Measurements from ENCODE around the gene OFD1. TPM values are rescaled to one million over a fixed set of nuclear protein-coding genes. Genes with fewer than 3 reads are reported as not detected.

The OFD1 gene
- polyA plus RNA-seq, 6 donors from 2014 or later = 26.5 to 60.5 (median 50.4) TPM

DNA sequence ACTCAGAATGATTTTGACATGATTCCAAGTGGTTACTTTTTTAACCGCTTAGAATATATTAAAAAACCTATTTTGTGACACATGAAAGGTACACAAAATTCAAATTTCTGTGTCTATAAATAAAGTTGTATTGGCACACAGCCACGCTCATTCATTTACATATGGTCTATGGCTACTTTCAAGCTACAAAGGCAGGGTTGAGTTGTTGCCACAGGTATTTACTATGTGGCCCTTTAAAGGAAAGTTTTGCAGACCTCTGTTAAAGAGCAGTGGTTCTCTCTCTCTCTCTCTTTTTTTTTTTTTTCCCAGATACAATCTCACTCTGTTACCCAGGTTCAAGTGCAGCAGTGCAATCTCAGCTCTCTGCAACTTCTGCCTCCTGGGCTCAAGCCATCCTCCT lies 59.3 kb downstream of the OFD1 start:
- no peak overlapping the region for H3K27ac Mint-ChIP-seq
- ATAC-seq (ENCODE audit: low read depth in 2 of 2) = no peak
- DNase-seq = no peak
- peaks cover 0 to 50% (median 0%) of the 10 kb centered on the region in 3 donors for H3K27me3 Mint-ChIP-seq
- H3K36me3 Mint-ChIP-seq = no peaks in the 10 kb centered on the region
- peaks cover 0 to 3% (median 0%) of the 10 kb centered on the region in 7 donors for H3K9me3 Mint-ChIP-seq
- H3K4me3 Mint-ChIP-seq = no peak overlapping the region
- H3K4me1 Mint-ChIP-seq = no peaks in the 10 kb centered on the region

DNA sequence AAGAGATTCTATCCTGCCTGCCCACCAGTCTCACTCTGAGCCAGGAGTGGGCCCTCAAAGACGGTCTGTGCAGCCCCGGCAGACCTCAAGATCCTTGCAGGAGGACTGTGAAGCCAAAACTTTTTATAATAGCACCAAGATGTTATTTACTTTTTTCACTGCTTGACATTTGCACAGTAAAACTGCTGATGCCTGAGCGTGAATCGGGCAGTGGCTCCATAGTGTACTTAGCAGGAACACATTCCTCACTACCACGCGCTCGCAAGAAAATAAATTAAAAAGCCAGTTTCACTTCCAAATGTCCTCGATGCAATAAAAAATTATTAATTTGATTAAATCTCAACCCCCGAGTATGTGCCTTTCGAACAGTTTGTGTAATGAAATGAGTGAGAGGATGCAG lies 59.9 kb downstream of the OFD1 start:
- DNase-seq (no peak), ATAC-seq (ENCODE audit: low read depth in 2 of 2) (no peak)
- H3K4me3 Mint-ChIP-seq = peak overlapping the region in 1 of 8 donors; percentile 9
- H3K4me1 Mint-ChIP-seq = no peaks in the 10 kb centered on the region
- H3K27me3 Mint-ChIP-seq = peaks cover 0 to 47% (median 0%) of the 10 kb centered on the region in 3 donors
- H3K36me3 Mint-ChIP-seq = no peaks in the 10 kb centered on the region
- H3K9me3 Mint-ChIP-seq = peaks cover 0 to 3% (median 0%) of the 10 kb centered on the region in 7 donors
- H3K27ac Mint-ChIP-seq = no peak overlapping the region

DNA sequence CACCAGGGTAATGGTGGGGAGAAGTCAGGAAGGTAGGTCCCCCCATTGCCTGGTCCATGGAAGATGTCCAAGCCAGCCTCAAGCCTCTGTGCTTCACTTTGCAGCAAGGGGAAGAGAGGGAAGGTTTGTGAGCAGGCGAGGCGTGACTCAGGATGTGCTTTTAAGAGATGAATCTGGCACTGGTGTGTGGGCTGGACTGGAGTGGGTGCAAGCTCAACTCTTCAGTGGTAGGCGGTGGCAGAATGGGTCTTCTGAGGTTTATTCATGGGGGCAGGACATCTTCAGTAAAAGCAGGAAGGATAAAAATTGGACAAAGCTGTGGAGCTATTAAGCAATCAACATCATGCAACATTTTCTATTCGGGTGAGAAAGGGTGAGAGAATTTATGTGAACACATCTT lies 63.0 kb downstream of the OFD1 start:
- Mint-ChIP-seq H3K27me3 (peaks cover 0 to 55% (median 0%) of the 10 kb centered on the region in 3 donors), H3K9me3 (peaks cover 0 to 10% (median 4%) of the 10 kb centered on the region in 7 donors), H3K4me1 (no peaks in the 10 kb centered on the region), H3K36me3 (peaks cover 6 to 9% of the 10 kb centered on the region in 2 donors), H3K27ac (peak overlapping the region in 1 of 6 donors; percentile 86), H3K4me3 (no peak overlapping the region)
- no peak for DNase-seq
- no peak for ATAC-seq (ENCODE audit: low read depth in 2 of 2)

DNA sequence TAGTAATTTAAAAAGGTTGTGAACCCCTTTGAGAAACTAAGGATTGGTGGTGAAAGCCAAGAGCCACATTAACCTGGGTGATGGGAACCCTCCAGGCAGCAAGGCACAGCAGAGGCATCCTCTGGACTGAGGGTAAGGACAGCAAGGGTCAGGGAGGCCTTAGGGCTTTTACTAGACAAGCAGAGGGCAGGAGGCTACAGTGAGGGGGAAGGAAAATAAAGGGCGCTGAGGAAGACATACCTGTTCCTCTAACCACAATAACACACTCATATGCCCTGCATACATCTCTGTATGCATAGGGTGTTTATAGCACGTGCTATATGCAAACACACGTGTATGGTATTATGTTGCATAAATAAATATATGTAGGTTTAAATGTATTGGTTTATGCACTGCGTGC lies 63.6 kb downstream of the OFD1 start:
- H3K36me3 Mint-ChIP-seq = peaks cover 6 to 9% of the 10 kb centered on the region in 2 donors
- no peak for ATAC-seq (ENCODE audit: low read depth in 2 of 2)
- peaks cover 0 to 10% (median 4%) of the 10 kb centered on the region in 7 donors for H3K9me3 Mint-ChIP-seq
- H3K4me3 Mint-ChIP-seq = no peak overlapping the region
- H3K27me3 Mint-ChIP-seq = peaks cover 0 to 55% (median 0%) of the 10 kb centered on the region in 3 donors
- H3K4me1 Mint-ChIP-seq = no peaks in the 10 kb centered on the region
- no peak for DNase-seq
- no peak overlapping the region for H3K27ac Mint-ChIP-seq

DNA sequence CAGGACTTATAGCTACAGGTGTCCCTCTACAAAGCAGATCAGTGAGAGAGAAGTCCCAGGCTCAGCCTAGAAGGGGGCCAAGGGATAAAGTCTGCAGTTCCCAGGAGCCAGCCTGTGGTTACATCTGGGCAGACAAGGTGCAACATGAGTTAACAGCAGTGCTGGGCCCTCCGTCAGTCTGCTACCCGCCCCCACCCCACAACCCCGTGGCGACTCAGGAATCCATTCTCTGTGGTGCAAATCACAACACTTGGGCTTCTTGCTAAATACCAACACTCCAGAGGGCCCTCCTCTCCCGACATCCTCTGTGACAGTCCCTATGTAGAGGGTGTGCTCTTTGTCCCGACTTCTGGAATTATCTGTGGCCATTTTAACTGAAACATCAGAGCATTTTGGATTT lies 68.6 kb downstream of the OFD1 start:
- H3K4me3 Mint-ChIP-seq = no peak overlapping the region
- peaks cover 6 to 9% of the 10 kb centered on the region in 2 donors for H3K36me3 Mint-ChIP-seq
- DNase-seq (no peak), ATAC-seq (ENCODE audit: low read depth in 2 of 2) (no peak)
- H3K9me3 Mint-ChIP-seq = peaks cover 2 to 10% (median 3%) of the 10 kb centered on the region in 7 donors
- H3K27ac Mint-ChIP-seq = peak overlapping the region in 2 of 6 donors; percentile 32 to 81
- H3K27me3 Mint-ChIP-seq = peaks cover 0 to 52% (median 0%) of the 10 kb centered on the region in 3 donors
- peaks cover 0 to 4% (median 0%) of the 10 kb centered on the region in 3 donors for H3K4me1 Mint-ChIP-seq

DNA sequence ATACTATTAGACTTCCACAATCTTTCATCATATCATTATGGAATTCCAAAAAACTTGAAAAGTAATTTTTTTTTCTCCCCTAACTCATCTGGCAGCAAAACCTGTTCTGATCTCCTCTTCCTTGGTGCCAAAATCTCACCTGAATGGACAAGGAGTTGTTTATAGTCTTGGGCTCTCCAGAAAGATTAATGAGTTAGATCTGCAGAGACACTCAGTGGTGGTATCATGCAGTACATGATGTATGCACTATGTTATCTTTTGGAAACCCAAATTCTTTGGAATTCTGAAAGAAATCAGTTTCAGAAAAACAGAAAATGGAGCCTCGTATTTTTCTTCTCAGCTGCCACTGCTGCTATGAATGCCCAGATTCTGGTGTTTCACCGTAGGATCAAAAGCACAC lies 70.7 kb downstream of the OFD1 start:
- peaks cover 0 to 42% (median 0%) of the 10 kb centered on the region in 3 donors for H3K27me3 Mint-ChIP-seq
- peaks cover 0 to 4% (median 0%) of the 10 kb centered on the region in 3 donors for H3K4me1 Mint-ChIP-seq
- ATAC-seq (ENCODE audit: low read depth in 2 of 2) (no peak), DNase-seq (no peak)
- H3K4me3 Mint-ChIP-seq = no peak overlapping the region
- H3K9me3 Mint-ChIP-seq = peaks cover 0 to 3% (median 0%) of the 10 kb centered on the region in 7 donors
- H3K36me3 Mint-ChIP-seq = peaks cover 1 to 2% of the 10 kb centered on the region in 2 donors
- no peak overlapping the region for H3K27ac Mint-ChIP-seq

DNA sequence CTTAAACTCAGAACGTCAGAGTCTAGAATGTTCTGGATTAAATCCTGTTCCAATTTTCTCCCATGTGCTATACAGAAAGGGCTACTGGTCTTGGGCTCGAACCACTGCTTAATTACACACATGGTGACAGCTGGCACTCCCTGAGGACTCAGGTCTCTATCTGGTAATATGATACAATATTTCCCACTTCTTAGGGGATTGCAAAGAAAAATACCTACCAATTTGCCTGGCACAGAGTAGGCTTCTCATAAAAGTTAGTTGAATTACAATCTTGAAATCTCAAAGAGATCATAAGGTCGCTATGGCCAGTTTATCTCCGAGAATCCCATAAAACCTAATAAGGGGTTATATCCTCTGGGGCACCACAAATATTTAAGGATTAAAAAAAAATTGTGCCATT lies 73.7 kb downstream of the OFD1 start:
- H3K27me3 Mint-ChIP-seq = peaks cover 0 to 38% (median 0%) of the 10 kb centered on the region in 3 donors
- peaks cover 0 to 3% (median 0%) of the 10 kb centered on the region in 7 donors for H3K9me3 Mint-ChIP-seq
- no peak for DNase-seq
- no peak overlapping the region for H3K27ac Mint-ChIP-seq
- H3K4me1 Mint-ChIP-seq = peaks cover 0 to 4% (median 0%) of the 10 kb centered on the region in 3 donors
- H3K4me3 Mint-ChIP-seq = no peak overlapping the region
- ATAC-seq (ENCODE audit: low read depth in 2 of 2) = no peak
- H3K36me3 Mint-ChIP-seq = no peaks in the 10 kb centered on the region

DNA sequence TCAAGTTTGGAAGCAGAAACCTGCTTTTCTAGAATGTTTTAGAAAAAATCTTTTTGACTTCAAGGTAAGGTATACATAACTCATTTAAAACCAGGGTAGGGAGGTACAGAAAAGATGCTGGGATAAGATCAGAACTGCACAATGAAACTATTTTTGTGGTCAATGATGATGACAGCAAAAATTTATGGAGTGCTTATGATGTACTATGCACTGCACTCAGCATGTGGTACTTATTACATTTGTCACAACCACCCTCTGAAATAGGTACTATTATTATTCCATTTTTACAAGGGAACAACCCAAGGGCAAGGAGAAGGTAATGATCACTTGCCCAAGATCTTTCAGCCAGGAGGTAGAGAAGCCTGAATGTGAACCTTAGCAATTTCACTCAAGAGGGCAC lies 74.3 kb downstream of the OFD1 start:
- Mint-ChIP-seq H3K4me1 (peaks cover 0 to 4% (median 0%) of the 10 kb centered on the region in 3 donors), H3K4me3 (no peak overlapping the region), H3K27ac (no peak overlapping the region), H3K9me3 (peaks cover 0 to 3% (median 0%) of the 10 kb centered on the region in 7 donors), H3K27me3 (peaks cover 0 to 38% (median 0%) of the 10 kb centered on the region in 3 donors), H3K36me3 (no peaks in the 10 kb centered on the region)
- DNase-seq = no peak
- no peak for ATAC-seq (ENCODE audit: low read depth in 2 of 2)

DNA sequence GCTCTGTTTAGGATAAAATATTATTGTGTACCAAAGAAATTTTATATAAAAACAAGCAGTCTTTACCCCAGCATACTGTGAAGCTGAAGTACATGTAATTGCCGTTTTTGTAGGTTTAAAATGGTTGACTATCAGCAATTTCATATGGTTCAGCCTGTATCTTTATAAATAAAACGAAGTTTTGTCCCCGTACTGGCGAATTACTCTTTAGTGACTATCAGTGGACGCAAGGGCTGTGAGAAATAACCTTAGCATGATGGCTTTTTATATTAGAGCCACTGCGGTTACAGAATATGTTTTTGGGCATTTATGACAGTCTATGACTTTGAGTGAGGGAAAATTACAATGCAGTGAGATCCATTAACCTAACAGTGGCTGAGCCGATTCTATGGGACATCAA lies 81.1 kb downstream of the OFD1 start:
- DNase-seq (no peak), ATAC-seq (ENCODE audit: low read depth in 2 of 2) (no peak)
- H3K27me3 Mint-ChIP-seq = peaks cover 7 to 60% (median 9%) of the 10 kb centered on the region in 3 donors
- H3K4me3 Mint-ChIP-seq = no peak overlapping the region
- peaks cover 0 to 4% of the 10 kb centered on the region in 2 donors for H3K36me3 Mint-ChIP-seq
- no peaks in the 10 kb centered on the region for H3K4me1 Mint-ChIP-seq
- H3K27ac Mint-ChIP-seq = no peak overlapping the region
- peaks cover 0 to 4% (median 0%) of the 10 kb centered on the region in 7 donors for H3K9me3 Mint-ChIP-seq

DNA sequence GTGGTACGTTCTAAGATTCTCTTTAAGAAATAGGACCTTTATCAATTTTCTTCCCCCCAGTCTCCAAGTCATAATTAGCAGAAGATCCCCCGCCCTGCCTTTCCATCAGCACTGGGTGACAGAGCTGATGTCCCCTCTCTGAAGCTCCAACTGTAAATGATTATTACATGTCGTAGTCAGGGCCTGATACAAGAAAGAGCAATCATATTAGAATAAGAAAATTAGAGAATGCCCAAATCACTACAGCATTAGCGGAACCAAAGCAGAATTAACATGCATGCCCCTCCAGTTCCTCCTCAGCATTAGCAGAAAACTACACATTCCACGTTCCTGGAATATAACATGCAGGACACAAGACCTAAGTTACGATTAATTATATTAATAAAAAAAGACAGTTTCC lies 81.6 kb downstream of the OFD1 start:
- H3K4me3 Mint-ChIP-seq = no peak overlapping the region
- no peaks in the 10 kb centered on the region for H3K4me1 Mint-ChIP-seq
- peaks cover 7 to 65% (median 9%) of the 10 kb centered on the region in 3 donors for H3K27me3 Mint-ChIP-seq
- ATAC-seq (ENCODE audit: low read depth in 2 of 2) (no peak), DNase-seq (no peak)
- peaks cover 0 to 4% of the 10 kb centered on the region in 2 donors for H3K36me3 Mint-ChIP-seq
- peaks cover 0 to 4% (median 0%) of the 10 kb centered on the region in 7 donors for H3K9me3 Mint-ChIP-seq
- H3K27ac Mint-ChIP-seq = no peak overlapping the region

DNA sequence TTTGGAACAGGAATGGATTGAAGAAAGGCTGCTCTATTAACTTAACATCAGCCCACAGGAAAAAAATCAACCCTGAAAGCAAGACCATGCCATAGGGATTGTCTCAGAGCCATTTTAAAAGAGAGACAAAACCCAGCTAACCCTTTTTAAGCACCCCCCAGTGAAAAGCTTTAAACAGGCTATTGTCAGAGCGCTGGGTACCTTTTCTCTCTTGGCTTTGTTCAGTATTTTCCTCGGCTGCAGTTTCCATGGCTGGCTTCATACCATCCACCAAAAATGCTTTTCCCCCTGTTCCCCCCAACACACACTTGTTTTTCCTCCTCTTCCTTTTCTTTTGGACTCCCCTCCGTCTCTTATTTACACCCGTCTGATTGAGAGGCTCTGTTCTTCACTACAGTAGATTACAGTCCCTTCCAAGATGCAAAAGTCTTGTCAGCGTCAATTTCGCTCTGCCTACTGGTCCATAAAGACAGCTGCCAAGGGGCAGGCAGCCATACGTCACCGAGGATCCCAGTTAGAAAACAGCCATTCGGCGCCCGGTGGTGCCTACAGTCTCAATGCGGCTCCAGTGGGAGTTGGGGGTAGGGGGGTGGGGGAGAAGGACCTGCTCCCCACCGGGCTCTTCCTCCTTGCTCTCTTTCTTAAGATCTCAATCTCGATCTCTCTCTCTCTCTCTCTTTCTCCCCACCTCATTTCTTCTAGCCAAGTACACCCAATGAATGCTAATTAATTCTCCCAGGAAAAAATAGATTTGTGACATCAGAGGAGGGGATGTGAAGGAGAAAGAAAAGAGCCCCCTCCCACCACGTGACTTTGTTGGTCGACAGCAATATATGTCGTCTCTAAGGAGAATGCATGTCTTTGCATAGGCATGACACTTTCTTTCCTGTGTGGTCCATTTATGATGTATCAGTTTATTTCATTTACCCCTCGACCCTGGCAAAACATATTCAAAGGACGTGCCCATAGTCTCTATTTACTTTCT lies 82.4 kb downstream of the OFD1 start, which contains the start of gene GPM6B:
Gene GPM6B (minus strand): TSS at position 451 of the 985 bp plus-strand sequence. CDS start 189 bp downstream, at position 262.
- Mint-ChIP-seq H3K4me1 (no peaks in the 10 kb centered on the region), H3K36me3 (peaks cover 0 to 4% of the 10 kb centered on the region in 2 donors), H3K4me3 (no peak within 1 kb of the TSS), H3K27me3 (peaks cover 7 to 66% (median 9%) of the 10 kb centered on the region in 3 donors), H3K27ac (peak within 1 kb of the TSS in 1 of 6 donors; percentile 88), H3K9me3 (peaks cover 0 to 4% (median 0%) of the 10 kb centered on the region in 7 donors)
- no peak for DNase-seq
- no peak for ATAC-seq (ENCODE audit: low read depth in 2 of 2)
